Measurements from ENCODE around the gene IGSF3.
"Not testable (repeated sequence)": the region's sequence is repeated elsewhere in the genome, so short reads cannot be mapped to it uniquely, and the experiment has no call there.

DNA sequence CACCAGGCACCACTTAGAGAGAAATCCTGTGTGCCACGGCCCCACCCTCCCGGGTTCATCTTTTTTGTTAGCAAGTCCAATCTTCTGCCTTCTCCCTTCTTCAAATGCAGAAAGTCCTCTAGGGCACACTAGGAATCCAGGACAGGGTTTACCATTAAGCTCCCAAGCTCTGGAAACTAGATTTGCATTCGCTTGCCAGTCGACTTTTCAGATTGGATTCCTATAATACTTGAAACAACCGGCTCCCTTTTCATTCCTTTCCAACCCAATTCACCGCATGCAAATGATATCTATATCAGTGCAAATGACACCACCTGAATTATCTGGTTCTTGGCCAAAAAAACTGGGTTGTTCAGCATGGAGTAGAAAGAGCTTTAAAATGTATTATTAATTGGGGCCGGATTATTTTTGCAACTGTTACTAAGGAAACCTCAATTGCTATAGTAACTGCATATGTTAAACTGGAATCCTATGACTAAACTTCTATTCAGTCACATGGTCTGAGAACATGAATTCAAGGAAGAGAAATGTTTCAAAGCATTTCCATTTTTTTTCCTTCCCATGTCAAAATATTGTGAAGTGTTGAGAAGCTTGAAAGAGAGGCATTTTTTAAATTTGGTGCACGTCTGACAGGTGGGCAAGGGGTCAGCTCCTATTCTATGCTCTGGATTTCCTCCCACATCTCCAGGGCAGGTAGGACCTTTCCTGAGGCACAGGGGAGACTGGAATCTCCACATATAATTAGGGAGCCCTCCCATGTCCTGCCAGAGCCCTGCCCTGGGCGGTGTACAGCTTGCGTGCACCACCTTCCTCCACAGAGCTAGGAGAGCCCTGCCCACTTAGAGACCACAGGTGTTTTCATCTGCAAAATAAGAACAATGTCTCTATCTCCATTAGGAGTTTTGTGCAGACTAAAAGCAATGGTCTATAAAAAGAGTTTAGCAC is 76.3 kb downstream of the IGSF3 start:
- TF ChIP-seq, protein P1, sequence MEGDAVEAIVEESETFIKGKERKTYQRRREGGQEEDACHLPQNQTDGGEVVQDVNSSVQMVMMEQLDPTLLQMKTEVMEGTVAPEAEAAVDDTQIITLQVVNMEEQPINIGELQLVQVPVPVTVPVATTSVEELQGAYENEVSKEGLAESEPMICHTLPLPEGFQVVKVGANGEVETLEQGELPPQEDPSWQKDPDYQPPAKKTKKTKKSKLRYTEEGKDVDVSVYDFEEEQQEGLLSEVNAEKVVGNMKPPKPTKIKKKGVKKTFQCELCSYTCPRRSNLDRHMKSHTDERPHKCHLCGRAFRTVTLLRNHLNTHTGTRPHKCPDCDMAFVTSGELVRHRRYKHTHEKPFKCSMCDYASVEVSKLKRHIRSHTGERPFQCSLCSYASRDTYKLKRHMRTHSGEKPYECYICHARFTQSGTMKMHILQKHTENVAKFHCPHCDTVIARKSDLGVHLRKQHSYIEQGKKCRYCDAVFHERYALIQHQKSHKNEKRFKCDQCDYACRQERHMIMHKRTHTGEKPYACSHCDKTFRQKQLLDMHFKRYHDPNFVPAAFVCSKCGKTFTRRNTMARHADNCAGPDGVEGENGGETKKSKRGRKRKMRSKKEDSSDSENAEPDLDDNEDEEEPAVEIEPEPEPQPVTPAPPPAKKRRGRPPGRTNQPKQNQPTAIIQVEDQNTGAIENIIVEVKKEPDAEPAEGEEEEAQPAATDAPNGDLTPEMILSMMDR (IDR thresholded peaks at IDR 0.05 in 4 of 5, conservative IDR thresholded peaks at IDR 0.05 in 1 of 5) = not testable (repeated sequence)
- TF ChIP-seq POLR2A (IDR thresholded peaks at IDR 0.05) = not testable (repeated sequence)

All from gastrocnemius medialis (tissue), 4 donors.